K562 (cell line): ENCODE results near the gene RASGEF1C. TPM values are rescaled to one million over a fixed set of nuclear protein-coding genes. Genes with fewer than 3 reads are reported as not detected.
A peak's percentile ranks its signal among the peaks of the same experiment; 100 is the strongest.

Source experiments
- BCL6 ChIP-seq: fragments of 250-450 bp; sonication (Bioruptor Pico); IDR thresholded peaks from 2 replicates; pipeline ENCODE4 v1.4.0; 2020
- CBX2 ChIP-seq: fragments of 200-600 bp; sonication (generic); IDR thresholded peaks from one replicate; pipeline ENCODE4 v1.6.1; 2012; ENCODE audit warnings: mild to moderate bottlenecking, low read length, inconsistent platforms; ENCODE audit not compliant: insufficient read depth, poor library complexity, severe bottlenecking
- CBX5 ChIP-seq: IDR thresholded peaks from 2 replicates; pipeline ENCODE4 v1.6.1; 2014; ENCODE audit warnings: low read depth, borderline replicate concordance
- CHD1 ChIP-seq: fragments of 200-600 bp; sonication (generic); IDR thresholded peaks from one replicate; pipeline ENCODE4 v1.6.1; 2012; ENCODE audit warnings: mild to moderate bottlenecking, moderate library complexity, low read length, inconsistent platforms
- CTCFL ChIP-seq: IDR thresholded peaks from 2 replicates; pipeline ENCODE4 v1.6.1; 2011; ENCODE audit warnings: borderline replicate concordance, low read depth, mild to moderate bottlenecking, moderate library complexity, low read length; ENCODE audit not compliant: insufficient read depth, poor library complexity, severe bottlenecking
- E2F6 ChIP-seq, 2 experiments: IDR thresholded peaks; 2 replicates each; pipeline ENCODE4 v1.6.1; 2011; ENCODE audit warnings: borderline replicate concordance in 1 of 2, control low read depth in 1 of 2, low read depth in 1 of 2, low read length in 1 of 2, mild to moderate bottlenecking in 1 of 2, mixed read lengths in 1 of 2, moderate library complexity in 1 of 2; ENCODE audit not compliant: insufficient read depth in 1 of 2, insufficient read length in 1 of 2, poor library complexity in 1 of 2, severe bottlenecking in 1 of 2; ENCODE audit errors: extremely low read depth in 1 of 2
- FOXM1 ChIP-seq, 2 experiments: fragments of 450-650 bp in 1 of 2; sonication (generic) in 1 of 2; formaldehyde crosslinking in 1 of 2; IDR thresholded peaks; 2 replicates each; pipeline versions ENCODE4 v1.6.1 to v1.9.0; 2017 to 2022; ENCODE audit warnings: low read depth in 2 of 2, mild to moderate bottlenecking in 2 of 2, missing genetic modification reagents in 1 of 2, moderate library complexity in 1 of 2
- L3MBTL2 ChIP-seq: fragments of 450-650 bp; IDR thresholded peaks from 2 replicates; pipeline ENCODE4 v1.6.1; 2016; ENCODE audit warnings: mild to moderate bottlenecking, moderate library complexity
- PHB2 ChIP-seq: fragments of 450-650 bp; IDR thresholded peaks from 2 replicates; pipeline ENCODE4 v1.6.1; 2017; ENCODE audit warnings: low read depth
- POLR2B ChIP-seq: fragments of 450-650 bp; IDR thresholded peaks from 2 replicates; pipeline ENCODE4 v1.6.1; 2018; ENCODE audit warnings: low read depth; ENCODE audit not compliant: partially characterized antibody
- PRPF4 ChIP-seq: fragments of 200-400 bp; formaldehyde crosslinking; IDR thresholded peaks from one replicate; pipeline ENCODE4 v1.6.1; 2017; ENCODE audit warnings: low read length, low read depth, mild to moderate bottlenecking; ENCODE audit not compliant: insufficient read depth, poor library complexity, severe bottlenecking
- RBM22 ChIP-seq: fragments of 200-400 bp; formaldehyde crosslinking; IDR thresholded peaks from 2 replicates; pipeline ENCODE4 v1.6.1; 2018; ENCODE audit warnings: low read length, low read depth; ENCODE audit not compliant: poor library complexity, severe bottlenecking
- RFX7 ChIP-seq: fragments of 250-450 bp; sonication (Bioruptor Pico); IDR thresholded peaks from 2 replicates; pipeline ENCODE4 v1.5.1; 2021; ENCODE audit warnings: mild to moderate bottlenecking
- SIN3A ChIP-seq, 2 experiments: fragments of 150-350 bp in 1 of 2; IDR thresholded peaks; 2 replicates each; pipeline ENCODE4 v1.6.1; 2011 to 2016; ENCODE audit warnings: borderline replicate concordance in 2 of 2, low read depth in 2 of 2, low read length in 2 of 2, mild to moderate bottlenecking in 2 of 2, moderate library complexity in 2 of 2; ENCODE audit not compliant: control insufficient read depth in 1 of 2
- SMAD4 ChIP-seq: fragments of 250-450 bp; sonication (Bioruptor Pico); conservative IDR thresholded peaks from 2 replicates; pipeline ENCODE4 v1.8.0; 2021; ENCODE audit warnings: inconsistent platforms, mild to moderate bottlenecking, moderate library complexity
- SPI1 ChIP-seq: IDR thresholded peaks from 2 replicates; pipeline ENCODE4 v1.6.1; 2011; ENCODE audit warnings: low read depth, low read length, control low read depth, borderline replicate concordance
- TEAD2 ChIP-seq: fragments of 450-650 bp; IDR thresholded peaks from 2 replicates; pipeline ENCODE4 v1.6.1; 2016; ENCODE audit warnings: missing genetic modification characterization, control low read depth, missing compliant biosample characterization
- THAP7 ChIP-seq: fragments of 250-450 bp; sonication (Bioruptor Pico); IDR thresholded peaks from 2 replicates; pipeline ENCODE4 v1.5.0; 2021
- ZKSCAN8 ChIP-seq: fragments of 200-800 bp; sonication (Bioruptor generic); IDR thresholded peaks from 2 replicates; pipeline ENCODE4 v1.6.1; 2016; ENCODE audit warnings: missing genetic modification characterization, missing compliant biosample characterization
- ZNF239 ChIP-seq: fragments of 250-450 bp; sonication (Bioruptor Pico); IDR thresholded peaks from 2 replicates; pipeline ENCODE4 v1.4.0; 2020; ENCODE audit warnings: mild to moderate bottlenecking
- ZNF324 ChIP-seq: fragments of 250-450 bp; sonication (Bioruptor Pico); IDR thresholded peaks from 2 replicates; pipeline ENCODE4 v1.4.0; 2020; ENCODE audit warnings: mild to moderate bottlenecking
- polyA plus RNA-seq, 8 experiments: library from polyadenylated mRNA; depleted of rRNA in 4 of 8; stranded (reverse) in 5 of 8; unstranded in 3 of 8; fragments of >200 nt; fragmentation: Nextera tagmentation in 2 of 8; fragmentation: Illumina TruSeq in 1 of 8; extraction: Ambion mirVana in 2 of 8; extraction: Trizol in 1 of 8; gene quantifications; 2 replicates each; pipeline versions ENCODE4 v1.2.1 to v1.2.3, GENCODE V29; 2011 to 2014; ENCODE audit warnings: inconsistent platforms in 1 of 8, missing spikeins in 1 of 8
- total RNA-seq, 7 experiments: library from RNA; depleted of rRNA in 6 of 7; stranded (reverse); fragments of >200 nt in 6 of 7; fragmentation: Illumina TruSeq in 2 of 7; extraction: Trizol in 2 of 7; gene quantifications; 2 replicates each; pipeline versions ENCODE4 v1.2.1 to v1.2.3, GENCODE V29; 2011 to 2021; ENCODE audit warnings: low replicate concordance in 1 of 7

Gene RASGEF1C
- total and polyA plus RNA-seq, 9 of the 15 experiments (the other 6 are each of a cell fraction or from before 2014, with no cell fraction given), result 0.04 to 1.1 (median 0.21) TPM; not detected in 4

- no peak for TF ChIP-seq ZNF239 (CRISPR knock-in tag)
- TF ChIP-seq FOXM1 (IDR thresholded peaks at IDR 0.05; ENCODE audit: low read depth), result peak; percentile 27; the same call in 1 of the 2 replicates
- TF ChIP-seq FOXM1 (CRISPR knock-in tag; IDR thresholded peaks at IDR 0.05; ENCODE audit: low read depth), result no peak
- TF ChIP-seq ZNF324, result no peak
- TF ChIP-seq SPI1, result peak; percentile 99
- no peak for TF ChIP-seq ZKSCAN8
- TF ChIP-seq TEAD2 (tag), result peak; percentile 46; the same call in 1 of the 2 replicates
- TF ChIP-seq SIN3A (IDR thresholded peaks at IDR 0.05; ENCODE audit: borderline replicate concordance in 2 of 2, control insufficient read depth in 1 of 2, low read depth in 2 of 2, low read length in 2 of 2), result no peak
- no peak for TF ChIP-seq PRPF4
- TF ChIP-seq CBX2, result no peak
- TF ChIP-seq E2F6 (IDR thresholded peaks at IDR 0.05; ENCODE audit: borderline replicate concordance in 1 of 2, extremely low read depth in 1 of 2, insufficient read depth in 1 of 2, insufficient read length in 1 of 2, low read depth in 1 of 2, low read length in 1 of 2, poor library complexity in 1 of 2, severe bottlenecking in 1 of 2), result no peak
- no peak for TF ChIP-seq POLR2B
- no peak for TF ChIP-seq BCL6 (CRISPR knock-in tag)
- no peak for TF ChIP-seq CHD1
- TF ChIP-seq THAP7, result no peak
- no peak for TF ChIP-seq L3MBTL2
- TF ChIP-seq SMAD4 (CRISPR knock-in tag), result peak; percentile 44; the same call in 1 of the 2 replicates
- TF ChIP-seq RFX7 (CRISPR knock-in tag), result no peak
- no peak for TF ChIP-seq CBX5
- TF ChIP-seq CTCFL, result no peak
- no peak for TF ChIP-seq PHB2
- TF ChIP-seq RBM22, result no peak
These were observed 124.1 kb downstream of the RASGEF1C start (continued) for GRCh38 chr5:180084638-180085561.
